CD4-positive, alpha-beta T cell treated with Interleukin-15 for 1 hour (primary cell): ENCODE results near the gene ACOT7.
"Not testable (repeated sequence)": the region's sequence is repeated elsewhere in the genome, so short reads cannot be mapped to it uniquely, and the experiment has no call there.

ENCODE experiments used
- DNase-seq: peaks from one replicate; pipeline ENCODE4 v3.0.0-alpha.2; 2020

Gene ACOT7

DNA sequence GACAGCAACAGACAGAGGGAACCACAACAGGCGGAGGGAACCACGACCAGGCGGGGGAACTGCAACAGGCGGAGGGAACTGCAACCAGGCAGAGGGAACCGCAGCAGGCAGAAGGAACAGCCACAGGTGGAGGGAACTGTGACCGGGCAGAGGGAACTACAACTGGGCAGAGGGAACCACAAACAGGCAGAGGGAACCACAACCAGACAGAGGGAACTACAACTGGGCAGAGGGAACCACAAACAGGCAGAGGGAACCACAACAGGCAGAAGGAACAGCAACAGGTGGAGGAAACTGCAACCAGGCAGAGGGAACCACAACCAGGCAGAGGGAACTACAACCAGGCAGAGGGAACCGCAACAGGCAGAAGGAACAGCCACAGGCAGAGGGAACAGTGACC lies 85.9 kb downstream of the ACOT7 start:
- DNase-seq = not testable (repeated sequence)

DNA sequence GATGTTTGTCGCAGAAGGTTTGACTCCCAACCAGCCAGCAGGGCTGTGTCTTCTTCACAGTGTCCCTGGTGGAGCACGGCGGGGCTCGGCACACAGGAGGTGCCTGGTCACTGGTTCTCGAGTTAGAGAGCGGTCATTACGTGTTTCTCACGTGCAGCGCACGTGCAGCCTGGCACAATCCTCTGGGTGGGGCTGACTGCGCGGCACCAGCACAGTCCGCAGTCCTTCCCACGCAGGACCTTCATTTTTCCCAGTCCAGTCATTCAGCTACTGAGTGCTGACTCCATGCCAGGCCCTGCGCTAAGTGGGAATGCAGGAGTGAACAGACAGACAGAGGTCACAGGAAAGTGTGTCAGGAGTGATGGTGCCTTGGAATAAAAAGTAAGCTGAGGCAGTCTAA lies 86.5 kb downstream of the ACOT7 start:
- DNase-seq = no peak

DNA sequence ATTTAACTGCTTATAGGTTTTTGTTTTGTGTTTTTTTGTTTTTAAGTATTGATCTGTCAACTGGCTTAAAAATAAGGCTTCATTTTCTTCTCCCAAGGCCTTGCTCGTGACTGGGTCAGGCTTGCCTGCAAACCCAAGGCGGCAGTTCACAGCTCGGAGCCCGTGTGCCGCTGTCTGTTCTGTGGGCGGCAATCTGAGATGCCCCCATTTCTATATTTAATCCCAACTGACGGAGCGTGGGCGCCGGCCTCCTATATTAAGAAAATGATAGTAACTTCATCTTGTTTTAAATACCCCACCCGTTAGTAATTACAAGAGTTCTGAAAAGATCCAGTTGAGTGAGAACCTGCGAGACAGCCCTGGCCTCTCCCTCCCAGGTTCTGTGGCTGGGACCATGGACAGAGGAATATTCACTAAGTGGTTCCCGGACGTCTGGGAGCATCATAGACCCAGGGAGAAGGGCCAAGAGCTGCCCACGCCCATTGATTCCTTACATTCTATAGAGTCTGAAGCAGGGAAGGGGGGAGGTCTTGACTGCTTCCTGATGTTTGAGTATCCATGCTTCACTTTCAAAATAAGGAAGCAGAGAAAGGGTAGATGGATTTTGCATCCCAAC lies 90.1 kb downstream of the ACOT7 start:
- no peak for DNase-seq

DNA sequence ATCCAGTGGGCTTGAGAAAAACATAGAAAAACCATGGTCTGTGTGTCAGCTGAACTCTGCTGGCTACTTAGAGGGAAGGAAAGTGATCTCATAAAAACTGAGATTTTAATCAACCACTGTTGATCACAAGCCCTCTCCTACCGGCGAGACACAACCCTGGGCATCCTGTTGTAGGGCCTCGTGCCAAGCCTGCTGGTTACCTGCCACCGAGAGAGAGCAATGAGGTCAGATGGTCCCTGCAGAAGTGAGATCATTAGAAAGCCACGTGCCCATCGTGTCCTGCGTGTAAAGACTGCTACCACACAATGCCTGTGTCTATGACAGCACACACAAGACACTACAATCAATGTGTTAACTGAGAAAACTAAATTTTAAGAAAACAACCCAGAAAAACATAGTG lies 91.0 kb downstream of the ACOT7 start:
- DNase-seq = no peak

DNA sequence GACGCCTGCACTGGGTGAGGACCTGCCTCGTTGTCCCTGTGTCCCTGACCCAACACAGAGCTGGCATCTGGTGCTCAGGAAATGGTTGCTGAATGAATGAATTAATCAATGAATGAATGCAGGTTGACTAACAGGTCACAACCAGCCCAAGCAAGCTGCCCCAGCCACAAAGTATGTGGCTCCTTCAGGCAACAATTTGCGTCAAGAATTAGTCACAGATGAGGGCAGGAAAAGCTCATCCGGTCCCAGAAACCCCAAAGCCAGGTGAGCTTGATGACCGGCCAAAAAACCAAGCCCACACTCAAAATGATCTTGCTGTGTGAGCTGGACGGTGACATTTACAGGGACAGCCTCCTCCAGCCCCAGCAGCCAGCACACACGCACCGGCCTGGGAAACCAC lies 92.0 kb downstream of the ACOT7 start:
- DNase-seq = no peak

DNA sequence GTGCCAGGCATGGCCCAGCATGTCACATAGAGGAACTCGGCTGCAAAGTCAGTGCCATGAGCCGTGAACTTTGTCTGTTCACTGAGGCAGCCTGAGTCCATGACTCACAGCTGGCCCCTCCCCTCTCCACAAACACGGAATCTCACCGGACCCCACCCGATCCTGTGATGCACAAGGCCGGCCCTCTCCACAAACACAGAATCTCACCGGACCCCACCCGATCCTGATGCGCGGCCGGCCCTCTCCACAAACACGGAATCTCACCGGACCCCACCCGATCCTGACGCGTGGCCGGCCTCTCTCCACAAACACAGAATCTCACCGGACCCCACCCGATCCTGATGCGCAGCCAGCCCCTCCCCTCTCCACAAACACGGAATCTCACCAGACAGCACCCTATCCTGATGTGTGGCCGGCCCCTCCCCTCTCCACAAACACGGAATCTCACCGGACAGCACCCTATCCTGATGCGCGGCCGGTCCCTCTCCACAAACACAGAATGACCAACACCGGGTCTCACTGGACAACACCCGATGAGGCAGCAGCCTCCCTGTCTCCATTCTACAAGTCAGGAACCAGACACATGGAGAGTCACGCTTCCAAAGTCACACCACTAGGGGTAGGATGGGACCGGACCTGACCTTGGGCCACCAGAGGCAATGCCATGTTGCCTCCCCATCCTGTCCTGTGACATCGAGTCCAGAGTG lies 93.1 kb downstream of the ACOT7 start:
- DNase-seq = no peak

DNA sequence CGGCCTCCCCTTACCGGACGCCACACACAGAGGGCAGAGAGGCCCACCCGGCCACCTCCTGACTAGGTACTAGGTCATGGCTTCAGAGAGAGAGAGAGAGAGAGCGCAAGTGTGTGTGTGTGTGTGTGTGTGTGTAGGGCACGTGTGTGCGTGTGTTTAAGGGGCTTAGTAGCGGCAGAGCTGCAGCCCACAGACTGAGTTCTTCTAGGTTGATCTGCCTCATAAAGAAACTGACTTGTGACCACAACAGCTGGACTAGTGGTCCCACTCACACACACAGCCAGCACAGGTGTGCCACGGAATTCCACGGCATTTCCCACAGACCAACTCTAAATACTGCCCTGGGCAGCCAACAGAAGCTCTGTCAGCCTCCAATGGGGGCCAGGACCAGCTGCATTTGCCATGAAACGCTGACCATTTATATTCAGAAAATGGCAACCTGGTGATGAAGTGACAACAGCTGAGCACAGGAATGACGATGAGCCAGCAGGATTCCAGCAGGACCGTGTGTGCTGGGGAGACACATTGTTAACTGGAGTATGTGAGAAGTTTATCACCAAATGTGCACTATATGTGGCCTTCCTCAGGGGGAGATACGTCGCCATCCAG lies 93.9 kb downstream of the ACOT7 start:
- DNase-seq = no peak

DNA sequence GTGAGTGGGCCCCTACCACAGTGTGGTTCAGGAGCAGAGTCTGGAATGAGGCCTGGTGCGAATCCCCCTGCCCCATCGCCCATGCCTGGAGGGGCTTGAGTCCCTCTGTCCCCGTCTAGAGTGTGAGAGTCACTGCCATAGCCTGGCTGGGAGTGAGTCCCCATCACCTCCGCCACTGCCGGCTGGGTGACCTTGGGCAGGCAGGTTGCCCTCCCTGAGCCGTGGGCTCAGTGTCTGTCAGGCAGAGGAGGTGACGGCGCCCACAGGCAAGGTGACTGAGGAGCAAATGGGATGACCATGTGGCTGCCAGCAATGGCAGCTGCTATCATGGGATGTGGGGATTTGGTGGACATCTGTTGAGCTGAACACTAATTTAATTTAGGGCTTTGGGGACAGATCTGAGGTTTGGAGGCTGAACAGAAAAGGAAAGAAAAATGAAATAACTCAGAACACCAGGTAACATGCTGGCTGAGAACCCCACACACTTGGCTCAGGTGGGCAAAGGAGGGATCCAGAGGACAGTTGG lies 94.6 kb downstream of the ACOT7 start:
- DNase-seq = no peak

DNA sequence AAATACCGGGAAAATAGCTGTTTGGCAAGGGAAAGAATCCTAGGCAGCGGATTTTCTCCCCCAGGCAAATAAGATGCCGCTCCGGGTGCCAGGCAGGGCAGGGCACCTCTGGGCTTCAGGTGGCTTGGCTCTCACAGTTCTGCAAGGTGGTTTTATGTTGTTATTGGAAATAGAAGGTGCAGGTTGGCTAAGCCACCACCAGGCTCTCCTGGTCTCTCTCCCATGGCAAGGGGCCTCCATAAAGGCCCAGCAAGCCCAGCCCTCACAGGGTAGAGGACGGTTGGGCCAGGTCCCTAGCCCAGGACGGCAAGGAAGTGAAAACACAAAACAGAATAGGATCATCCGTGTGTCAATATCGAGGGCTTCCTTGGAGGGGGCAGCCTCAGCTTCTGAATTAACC lies 95.0 kb downstream of the ACOT7 start:
- DNase-seq = no peak

DNA sequence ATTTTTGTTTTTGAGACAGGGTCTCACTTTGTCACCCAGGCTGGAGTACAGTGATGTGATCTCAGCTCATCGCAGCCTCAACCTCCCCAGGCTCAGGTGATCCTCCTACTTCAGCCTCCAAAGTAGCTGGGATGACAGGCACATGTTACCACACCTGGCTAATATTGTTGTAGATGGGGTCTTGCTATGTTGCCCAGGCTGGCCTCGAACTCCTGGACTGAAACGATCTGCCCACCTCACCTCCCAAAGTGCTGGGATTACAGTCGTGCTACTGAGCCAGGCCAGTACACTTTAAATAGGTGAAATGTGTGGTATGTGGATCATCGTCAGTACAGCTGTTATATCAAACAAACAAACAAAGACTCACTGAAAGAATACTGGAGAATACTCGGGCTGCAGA lies 97.7 kb downstream of the ACOT7 start:
- no peak for DNase-seq

DNA sequence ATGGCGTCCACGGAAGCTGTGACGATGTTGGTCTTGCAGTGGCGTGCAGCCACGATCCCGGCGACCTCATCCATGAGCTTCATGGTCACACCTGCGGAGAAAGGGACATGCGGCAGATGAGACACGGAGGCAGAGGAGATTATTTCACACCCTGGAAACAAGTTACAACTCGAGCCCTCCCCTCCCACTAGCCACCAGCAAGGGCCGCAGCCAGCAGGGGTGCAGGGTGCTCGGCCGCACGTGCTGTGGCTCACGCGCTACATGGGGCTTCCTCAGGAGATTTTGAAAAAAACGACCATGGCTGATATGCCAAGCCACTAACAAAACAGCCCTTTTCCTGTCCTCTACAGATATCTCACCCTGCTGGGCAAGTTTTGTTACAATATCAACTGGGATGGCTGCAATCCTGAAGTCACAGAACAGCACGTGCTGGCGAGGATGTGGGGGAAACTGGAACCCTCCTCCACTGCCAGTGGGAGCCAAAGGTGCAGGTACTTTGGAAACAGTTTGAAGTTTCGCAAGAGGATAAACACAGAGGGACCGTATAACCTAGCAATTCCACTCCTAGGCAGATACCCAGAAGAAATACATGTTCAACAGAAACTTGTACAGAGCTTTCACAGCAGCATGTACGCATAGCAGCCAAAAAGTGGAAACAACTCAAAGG lies 98.5 kb downstream of the ACOT7 start:
- DNase-seq = no peak

DNA sequence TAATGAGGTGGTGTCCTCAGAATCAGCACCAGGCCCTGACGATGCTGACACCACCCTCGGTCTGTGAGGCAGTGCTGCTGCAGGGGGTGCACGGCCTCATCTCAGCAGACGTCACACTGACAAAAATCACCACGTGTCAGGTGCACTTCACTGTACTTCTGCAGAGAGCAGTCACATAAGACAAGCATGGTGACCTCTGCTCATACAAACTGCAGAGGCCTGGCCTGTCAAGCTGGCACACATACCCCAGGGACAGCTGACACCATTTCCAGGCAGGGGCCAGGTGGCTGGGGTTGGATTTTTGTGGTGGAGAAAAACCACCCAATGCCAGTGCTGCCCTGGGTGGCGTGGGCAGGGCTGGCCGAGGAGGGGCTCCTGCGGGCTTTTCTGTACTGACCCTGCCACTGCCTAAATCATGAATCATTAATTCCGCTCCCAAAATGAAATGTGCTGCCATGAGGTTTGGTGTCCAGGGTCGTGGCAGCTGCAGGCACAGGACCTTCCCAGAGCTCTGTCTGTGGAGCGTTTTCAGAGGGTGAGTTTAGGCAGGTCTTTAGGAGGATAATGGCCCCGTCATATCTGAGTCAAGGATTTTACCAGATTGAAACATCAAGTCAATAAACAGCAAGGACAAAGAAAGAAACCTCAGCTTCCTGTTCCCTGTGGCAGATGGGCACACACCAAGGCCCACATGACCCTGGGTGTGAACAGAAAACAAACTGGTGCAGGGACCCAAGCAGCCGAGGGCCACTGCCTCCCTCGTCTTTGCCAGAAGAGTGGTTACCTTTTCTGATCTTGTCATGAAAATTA lies 99.3 kb downstream of the ACOT7 start:
- DNase-seq = no peak

DNA sequence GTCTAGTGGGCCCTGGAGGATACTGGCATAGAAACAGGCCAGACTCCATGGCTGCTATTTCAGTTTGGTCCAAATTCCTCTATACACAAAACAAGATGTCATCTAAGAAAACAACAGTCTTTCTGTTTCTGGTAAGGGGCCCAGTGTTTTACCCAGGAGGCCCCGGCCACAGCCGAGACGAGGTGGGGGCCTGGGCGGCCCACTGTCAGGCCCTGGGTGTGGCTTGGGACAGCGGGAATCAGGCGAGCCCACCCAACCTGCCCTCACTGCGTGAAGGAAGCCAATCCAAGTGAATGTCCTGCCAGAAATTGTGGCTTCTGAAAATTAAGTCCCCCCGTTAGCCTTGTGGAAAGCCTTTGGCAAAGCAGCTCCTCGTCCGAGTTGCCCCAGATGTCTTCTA lies 101.5 kb downstream of the ACOT7 start:
- no peak for DNase-seq

DNA sequence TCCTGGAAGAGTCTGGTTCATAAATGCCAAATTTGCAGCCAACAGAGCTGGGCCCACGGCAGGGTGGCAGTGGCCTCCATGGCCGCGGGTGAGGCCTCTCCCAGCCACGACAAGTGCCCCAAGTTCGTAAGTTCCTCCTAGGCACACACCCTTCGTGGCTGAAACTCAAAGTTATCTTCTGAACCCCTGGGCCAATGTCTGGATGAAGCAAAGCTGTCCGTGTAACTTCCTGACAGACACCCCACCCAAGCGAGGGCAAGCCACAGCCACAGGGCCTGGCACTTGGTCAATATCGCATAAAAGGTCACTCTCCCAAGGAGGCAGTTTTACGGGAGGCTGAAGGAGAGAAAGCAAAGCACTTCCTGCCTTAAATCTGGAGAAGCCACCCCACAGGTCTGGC lies 104.9 kb downstream of the ACOT7 start:
- DNase-seq = no peak

DNA sequence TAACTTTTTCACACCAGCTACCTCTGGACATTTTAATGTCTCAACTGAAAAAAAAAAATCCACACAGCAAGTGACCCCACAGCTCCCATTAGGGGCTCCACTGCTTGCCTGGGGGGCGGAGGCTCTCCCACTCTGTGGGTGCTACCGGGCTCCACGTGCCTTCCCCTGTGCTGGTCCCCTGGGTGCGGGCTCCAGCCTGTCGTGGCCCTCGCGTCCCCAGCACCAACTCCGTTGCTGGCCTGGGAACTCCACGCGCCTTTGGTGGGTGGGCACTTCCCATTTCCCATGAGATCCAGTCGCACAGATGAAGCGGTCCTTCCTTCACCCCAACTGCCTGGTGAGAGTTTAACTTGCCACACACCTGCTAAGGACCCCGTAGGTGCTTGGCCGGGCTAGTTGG lies 105.5 kb downstream of the ACOT7 start:
- no peak for DNase-seq

DNA sequence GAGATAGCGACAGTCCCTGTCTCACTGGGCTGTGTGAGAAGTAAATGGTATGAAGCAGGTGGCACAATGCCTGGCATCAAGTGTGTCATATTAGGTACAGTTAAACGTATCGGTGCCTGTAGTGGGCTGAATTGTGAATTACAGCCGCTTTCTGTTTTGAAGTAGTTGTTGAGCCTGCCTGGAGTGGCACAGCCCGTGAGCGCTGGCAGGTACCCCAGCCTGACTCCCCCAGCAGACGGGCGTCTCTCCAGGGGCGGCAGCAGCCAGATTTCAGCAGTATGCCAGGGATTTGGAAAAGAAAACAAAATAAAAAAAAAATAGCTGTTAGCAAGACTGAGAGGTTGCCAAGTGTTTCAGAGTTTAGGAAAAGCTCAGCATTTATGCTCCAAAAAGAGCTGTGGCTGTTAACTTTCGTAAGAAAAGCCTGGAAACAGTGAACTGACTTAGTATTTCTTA lies 106.1 kb downstream of the ACOT7 start:
- DNase-seq = no peak

DNA sequence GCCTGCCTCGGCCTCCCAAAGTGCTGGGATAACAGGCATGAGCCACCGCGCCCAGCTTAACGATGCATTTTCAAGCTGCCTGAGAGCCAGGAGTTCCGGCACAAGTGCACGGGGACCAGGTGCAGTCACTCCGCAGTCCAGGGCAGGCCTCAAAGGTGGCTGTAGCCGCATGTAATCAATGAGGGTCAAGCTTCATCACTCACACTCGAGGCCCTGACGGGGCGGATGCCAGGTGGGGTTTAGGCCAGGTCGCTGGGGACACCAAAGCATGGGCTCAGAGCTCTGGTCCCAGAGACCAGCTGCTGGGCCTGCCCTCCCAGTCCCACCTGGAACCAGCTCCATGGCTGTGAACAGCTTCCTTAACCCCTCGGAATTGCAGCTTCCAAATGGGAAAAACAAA lies 106.5 kb downstream of the ACOT7 start:
- DNase-seq = no peak

DNA sequence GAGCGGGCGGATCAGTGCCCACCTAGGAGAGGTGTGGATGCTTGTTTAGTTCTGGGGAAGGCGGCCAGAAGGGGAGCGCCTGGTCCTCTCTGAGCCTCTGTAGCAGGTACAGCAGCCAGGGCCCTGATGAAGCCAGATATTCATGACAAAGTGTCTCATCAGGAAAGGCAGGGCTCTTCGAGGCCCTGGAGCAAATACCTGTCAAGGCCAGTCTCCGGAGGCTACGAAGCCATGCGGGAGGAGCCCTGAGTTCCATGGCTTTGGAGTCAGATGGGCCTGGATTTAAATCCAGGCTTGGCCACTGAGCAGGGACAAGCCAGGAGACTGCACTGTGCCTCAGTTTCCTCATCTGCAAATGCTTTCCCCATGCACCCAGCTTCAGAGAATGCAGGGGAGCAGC lies 107.3 kb downstream of the ACOT7 start:
- no peak for DNase-seq

DNA sequence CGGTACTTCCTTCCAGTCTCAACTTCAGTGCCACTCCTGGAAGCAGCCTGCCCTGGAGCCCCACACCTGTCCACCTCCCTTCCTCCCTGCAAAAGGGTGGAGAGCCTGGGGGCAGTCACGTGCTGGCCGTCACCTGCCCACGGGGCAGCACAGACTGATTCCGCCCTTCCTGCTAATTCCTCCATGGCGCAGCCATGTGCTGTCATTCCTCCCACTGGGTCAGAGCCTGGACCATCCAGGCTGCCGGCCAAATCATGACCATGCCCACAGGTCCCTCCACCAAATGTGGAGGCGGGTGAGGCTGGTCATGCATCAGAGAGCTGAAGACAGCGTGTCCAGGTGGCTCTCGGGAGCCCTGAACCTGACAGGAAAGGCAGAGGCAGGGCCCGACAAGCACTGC lies 108.2 kb downstream of the ACOT7 start:
- DNase-seq = no peak

DNA sequence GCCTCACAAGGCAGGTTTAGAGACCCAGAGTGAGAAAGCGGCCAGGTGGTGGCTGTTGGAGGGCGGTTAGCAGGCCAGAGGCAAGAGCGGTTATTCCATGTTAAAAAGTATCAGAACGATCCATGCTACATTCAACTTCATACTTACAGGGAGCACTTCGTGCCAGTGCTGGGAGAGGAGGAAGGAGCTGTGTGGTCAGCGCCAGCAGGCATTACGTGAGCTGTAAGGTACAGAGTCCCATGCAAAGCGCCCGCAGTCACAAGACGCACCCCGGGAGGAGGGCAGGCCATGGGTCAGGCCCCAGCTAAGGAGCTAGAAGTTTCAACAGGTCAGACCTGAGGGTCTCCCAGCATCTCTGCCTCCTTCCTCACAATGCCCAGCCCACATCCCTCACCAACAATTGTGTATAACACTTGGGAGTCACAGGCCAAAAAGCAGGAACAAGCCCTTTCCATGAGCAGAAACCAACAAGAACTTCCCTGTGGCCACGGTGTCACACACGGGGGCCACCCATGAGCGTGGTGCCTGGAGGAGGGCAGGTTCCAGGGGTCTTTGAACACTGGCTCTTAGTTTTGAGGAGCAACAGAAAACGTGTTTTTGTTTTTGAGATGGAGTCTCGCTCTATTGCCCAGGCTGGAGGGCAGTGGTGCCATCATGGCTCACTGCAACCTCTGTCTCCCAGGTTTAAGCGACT lies 110.8 kb downstream of the ACOT7 start:
- DNase-seq = no peak

DNA sequence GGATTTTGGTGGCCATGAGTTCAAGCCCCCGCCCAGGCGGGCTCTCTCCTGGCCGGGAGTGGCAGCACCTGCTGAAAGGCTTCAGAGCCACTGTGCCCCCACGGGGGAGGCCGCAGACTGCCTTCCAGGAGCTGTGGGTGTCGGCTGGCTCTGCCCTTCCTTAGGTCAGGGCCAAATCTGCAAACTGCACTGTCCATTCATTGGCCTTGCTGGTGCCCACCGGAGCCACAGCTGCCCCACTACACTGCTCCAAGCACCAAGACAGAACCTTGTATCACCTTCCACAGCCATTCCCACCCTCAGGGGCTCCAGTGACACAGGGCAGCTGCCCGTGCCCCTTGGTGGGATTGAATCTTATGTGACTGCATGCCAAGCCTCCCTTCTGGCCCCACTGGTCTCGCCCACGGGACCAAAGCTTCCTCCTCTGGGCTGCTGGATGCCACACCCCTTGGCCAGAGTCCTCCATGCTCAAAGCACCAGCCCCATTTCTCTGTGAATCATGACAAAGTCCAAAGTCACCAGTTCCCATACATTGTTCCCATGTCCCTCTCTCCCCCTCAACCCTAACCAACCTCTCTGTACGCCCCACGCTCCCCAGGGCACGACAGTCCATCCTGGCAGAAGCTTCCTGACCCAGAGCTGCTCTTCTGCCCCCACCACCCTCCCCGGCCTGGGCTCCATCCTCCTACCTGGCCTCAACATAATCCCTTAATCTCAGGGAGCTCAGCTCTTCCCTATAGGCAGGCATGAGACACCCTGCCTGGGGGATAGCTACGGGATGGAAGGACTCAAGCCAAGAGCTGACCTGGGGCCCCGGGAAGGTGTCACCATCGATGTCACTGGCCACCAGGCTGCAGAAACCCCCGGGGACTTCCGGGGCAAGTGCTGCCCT lies 111.8 kb downstream of the ACOT7 start:
- DNase-seq = no peak
